ENCODE results near the gene RBM27. TPM values are rescaled to one million over a fixed set of nuclear protein-coding genes. Genes with fewer than 3 reads are reported as not detected.

The RBM27 gene, protein sequence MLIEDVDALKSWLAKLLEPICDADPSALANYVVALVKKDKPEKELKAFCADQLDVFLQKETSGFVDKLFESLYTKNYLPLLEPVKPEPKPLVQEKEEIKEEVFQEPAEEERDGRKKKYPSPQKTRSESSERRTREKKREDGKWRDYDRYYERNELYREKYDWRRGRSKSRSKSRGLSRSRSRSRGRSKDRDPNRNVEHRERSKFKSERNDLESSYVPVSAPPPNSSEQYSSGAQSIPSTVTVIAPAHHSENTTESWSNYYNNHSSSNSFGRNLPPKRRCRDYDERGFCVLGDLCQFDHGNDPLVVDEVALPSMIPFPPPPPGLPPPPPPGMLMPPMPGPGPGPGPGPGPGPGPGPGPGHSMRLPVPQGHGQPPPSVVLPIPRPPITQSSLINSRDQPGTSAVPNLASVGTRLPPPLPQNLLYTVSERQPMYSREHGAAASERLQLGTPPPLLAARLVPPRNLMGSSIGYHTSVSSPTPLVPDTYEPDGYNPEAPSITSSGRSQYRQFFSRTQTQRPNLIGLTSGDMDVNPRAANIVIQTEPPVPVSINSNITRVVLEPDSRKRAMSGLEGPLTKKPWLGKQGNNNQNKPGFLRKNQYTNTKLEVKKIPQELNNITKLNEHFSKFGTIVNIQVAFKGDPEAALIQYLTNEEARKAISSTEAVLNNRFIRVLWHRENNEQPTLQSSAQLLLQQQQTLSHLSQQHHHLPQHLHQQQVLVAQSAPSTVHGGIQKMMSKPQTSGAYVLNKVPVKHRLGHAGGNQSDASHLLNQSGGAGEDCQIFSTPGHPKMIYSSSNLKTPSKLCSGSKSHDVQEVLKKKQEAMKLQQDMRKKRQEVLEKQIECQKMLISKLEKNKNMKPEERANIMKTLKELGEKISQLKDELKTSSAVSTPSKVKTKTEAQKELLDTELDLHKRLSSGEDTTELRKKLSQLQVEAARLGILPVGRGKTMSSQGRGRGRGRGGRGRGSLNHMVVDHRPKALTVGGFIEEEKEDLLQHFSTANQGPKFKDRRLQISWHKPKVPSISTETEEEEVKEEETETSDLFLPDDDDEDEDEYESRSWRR
- 10.4 to 11.7 TPM (median 11.2 TPM) in 5 replicates for total RNA-seq (2022; extraction: Qiagen RNA extraction)

GRCh38 chr5:146203011-146203871 is at the start of gene RBM27:
RBM27 (plus strand) TSS chr5:146203605; CDS start chr5:146203766, 161 bp downstream.

Other genes starting within 250 kb of the RBM27 start
- gene PLAC8L1, start 98.0 kb upstream of the RBM27 start, total RNA-seq (2022; extraction: Qiagen RNA extraction), result not detected in 5 replicates
- 50.0 to 57.3 TPM (median 53.7 TPM) in 5 replicates for gene LARS1, start 21.0 kb upstream of the RBM27 start, total RNA-seq (2022; extraction: Qiagen RNA extraction)
- gene POU4F3, start 135.2 kb downstream of the RBM27 start, total RNA-seq (2022; extraction: Qiagen RNA extraction), result 0.07 to 0.26 TPM (median 0.09 TPM) in 5 replicates
- 40.4 to 49.3 TPM (median 45.9 TPM) in 5 replicates for gene TCERG1, start 243.7 kb downstream of the RBM27 start, total RNA-seq (2022; extraction: Qiagen RNA extraction)